ENCODE data around the gene FMNL2. TPM values are rescaled to one million over a fixed set of nuclear protein-coding genes. Genes with fewer than 3 reads are reported as not detected.

Gene FMNL2
- total RNA-seq: 10 to 100 TPM; 23.5 to 28.0 (median 23.8) TPM

DNA sequence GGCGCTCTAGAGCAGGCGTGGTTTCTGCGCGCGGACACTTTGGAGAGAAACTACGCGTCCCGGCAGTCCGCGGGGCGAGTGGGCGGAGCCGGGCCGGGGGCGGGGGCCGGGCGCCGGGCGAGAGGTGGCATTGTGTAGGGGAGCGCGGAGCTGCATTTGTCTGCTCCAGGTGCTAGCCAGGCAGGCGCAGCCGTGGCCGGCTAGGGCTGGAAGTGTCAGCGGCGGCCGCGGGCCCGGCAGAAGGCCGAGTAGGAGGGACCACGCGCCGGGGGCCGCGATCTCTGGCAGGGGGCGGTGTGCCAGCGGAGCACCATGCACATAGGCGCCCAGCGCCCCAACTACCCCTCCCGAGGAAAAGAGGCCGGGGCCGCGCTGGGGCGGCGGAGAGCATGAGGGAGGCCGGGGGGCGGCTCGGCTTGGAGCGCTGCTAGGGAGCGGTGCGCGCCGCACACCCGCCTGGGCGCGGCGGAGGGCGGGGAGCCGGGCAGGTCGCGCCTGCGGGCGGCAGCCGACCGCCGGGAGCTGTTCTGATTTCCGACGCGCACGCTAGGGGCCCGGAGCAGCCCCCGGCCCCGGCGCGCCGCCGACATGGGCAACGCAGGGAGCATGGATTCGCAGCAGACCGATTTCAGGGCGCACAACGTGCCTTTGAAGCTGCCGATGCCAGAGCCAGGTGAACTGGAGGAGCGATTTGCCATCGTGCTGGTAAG is at the start of gene FMNL2:
TSS of gene FMNL2 (plus strand) at position 159 of the 710 bp plus-strand sequence.
- intact Hi-C loops (cut with DNase I): loop anchor here (5.0 to 10.0 kb wide), 4 partner anchors 72 to 302 kb away; no protein-coding TSS in a partner anchor
- WGBS: 3% methylated on average over 6 of the region's 85 CpGs
- Histone ChIP-seq H3K4me3 (peak within 1 kb of the TSS; percentile 81 to 99 (median 88)), H3K27ac (replicated peaks in 1 of 4) (peak within 1 kb of the TSS; percentile 81 to 83 (median 82)), H3K4me1 (peaks cover 6 to 42% (median 35%) of the 10 kb centered on the region in 4 donors), H3K36me3 (no peaks in the 10 kb centered on the region), H3K9me3 (no peaks in the 10 kb centered on the region), H3K27me3 (no peaks in the 10 kb centered on the region)
- peak; percentile 95 for DNase-seq (ENCODE audit: extremely low spot score)
- TF ChIP-seq CTCF (IDR thresholded peaks at IDR 0.05) (no peak), POLR2A (IDR thresholded peaks at IDR 0.05; ENCODE audit: low read depth) (peak; percentile 55), POLR2AphosphoS5 (IDR thresholded peaks at IDR 0.05) (peak; percentile 74 to 79), EP300 (IDR thresholded peaks at IDR 0.05) (no peak)

- Histone ChIP-seq H3K27me3 (no peaks in the 10 kb centered on the region), H3K4me1 (no peaks in the 10 kb centered on the region), H3K4me3 (no peak overlapping the region), H3K36me3 (no peaks in the 10 kb centered on the region), H3K9me3 (no peaks in the 10 kb centered on the region), H3K27ac (replicated peaks in 1 of 4) (no peak overlapping the region)
- intact Hi-C loops (cut with DNase I): no loop called here
- DNase-seq (ENCODE audit: extremely low spot score): no peak
- no peak for TF ChIP-seq CTCF (IDR thresholded peaks at IDR 0.05)
- no peak for TF ChIP-seq POLR2A (IDR thresholded peaks at IDR 0.05; ENCODE audit: low read depth)
- TF ChIP-seq EP300 (IDR thresholded peaks at IDR 0.05): no peak
- no peak for TF ChIP-seq POLR2AphosphoS5 (IDR thresholded peaks at IDR 0.05)
Measured at GRCh38 chr2:152292991-152293390, 42.0 kb upstream of the FMNL2 start.

- H3K4me3 ChIP-seq: no peak overlapping the region
- H3K36me3 ChIP-seq: no peaks in the 10 kb centered on the region
- DNase-seq (ENCODE audit: extremely low spot score): no peak
- WGBS: 100% methylated on average over 2 of the region's 2 CpGs
- H3K27ac ChIP-seq (replicated peaks in 1 of 4): no peak overlapping the region
- TF ChIP-seq CTCF (IDR thresholded peaks at IDR 0.05) (no peak), POLR2AphosphoS5 (IDR thresholded peaks at IDR 0.05) (no peak), POLR2A (IDR thresholded peaks at IDR 0.05; ENCODE audit: low read depth) (no peak), EP300 (IDR thresholded peaks at IDR 0.05) (no peak)
- intact Hi-C loops (cut with DNase I): no loop called here
- H3K4me1 ChIP-seq: no peaks in the 10 kb centered on the region
- no peaks in the 10 kb centered on the region for H3K9me3 ChIP-seq
- H3K27me3 ChIP-seq: no peaks in the 10 kb centered on the region
Measured at GRCh38 chr2:152297715-152298114, 37.3 kb upstream of the FMNL2 start.

DNA sequence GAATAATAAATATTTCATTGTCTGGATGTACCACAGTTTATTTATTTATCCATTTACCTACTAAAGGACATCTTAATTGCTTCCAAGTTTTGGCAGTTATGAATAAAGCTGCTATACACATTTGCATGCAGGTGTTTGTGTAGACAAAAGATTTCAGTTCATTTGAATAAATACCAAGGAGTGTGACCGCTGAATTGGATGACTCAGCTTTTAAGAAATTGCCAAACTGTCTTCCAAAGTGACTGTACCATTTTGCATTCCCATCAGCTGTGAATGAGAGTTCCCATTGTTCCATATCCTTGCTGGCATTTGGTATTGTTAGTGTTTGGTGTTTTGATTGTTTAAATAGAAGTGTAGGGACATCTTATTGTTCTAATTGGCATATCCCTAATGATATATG is 36.2 kb upstream of the FMNL2 start:
- no peaks in the 10 kb centered on the region for H3K9me3 ChIP-seq
- TF ChIP-seq POLR2AphosphoS5 (IDR thresholded peaks at IDR 0.05) (no peak), POLR2A (IDR thresholded peaks at IDR 0.05; ENCODE audit: low read depth) (no peak), CTCF (IDR thresholded peaks at IDR 0.05) (no peak), EP300 (IDR thresholded peaks at IDR 0.05) (no peak)
- H3K4me3 ChIP-seq: no peak overlapping the region
- intact Hi-C loops (cut with DNase I): no loop called here
- no peaks in the 10 kb centered on the region for H3K27me3 ChIP-seq
- WGBS: 76% methylated on average over 1 of the region's 1 CpG
- H3K27ac ChIP-seq (replicated peaks in 1 of 4): no peak overlapping the region
- no peaks in the 10 kb centered on the region for H3K4me1 ChIP-seq
- DNase-seq (ENCODE audit: extremely low spot score): no peak
- H3K36me3 ChIP-seq: no peaks in the 10 kb centered on the region

All from esophagus muscularis mucosa (tissue), 4 donors.